ENCODE data around the gene ZNF280C. TPM values are rescaled to one million over a fixed set of nuclear protein-coding genes. Genes with fewer than 3 reads are reported as not detected.

The ZNF280C gene
- total and polyA plus RNA-seq, 8 donors: 3.9 to 10.2 (median 8.3) TPM

DNA sequence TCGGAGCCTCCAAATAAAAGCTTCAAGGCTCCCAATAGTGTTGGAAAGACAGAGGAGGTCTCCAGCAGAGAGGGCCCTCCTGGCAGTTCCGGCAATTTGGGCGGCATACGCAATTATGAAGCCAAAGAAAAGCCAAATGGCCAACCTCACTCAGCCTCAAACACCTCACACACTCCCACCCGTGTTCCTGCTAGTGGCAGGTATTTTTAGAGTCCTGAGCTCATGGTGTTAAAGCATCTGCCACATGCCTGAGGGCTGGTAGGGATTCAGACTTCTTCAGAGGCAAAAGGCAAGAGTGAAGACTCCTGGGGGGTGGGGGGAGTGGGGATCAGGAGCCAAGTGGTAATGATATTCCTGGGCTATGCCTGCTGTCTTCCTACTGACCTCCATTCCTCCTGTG lies 89.5 kb downstream of the ZNF280C start:
- intact Hi-C loops (cut with DNase I): loop anchor here in 1 of 2 donors (10.0 kb wide), 1 partner anchor 104 kb away; no protein-coding TSS in a partner anchor

DNA sequence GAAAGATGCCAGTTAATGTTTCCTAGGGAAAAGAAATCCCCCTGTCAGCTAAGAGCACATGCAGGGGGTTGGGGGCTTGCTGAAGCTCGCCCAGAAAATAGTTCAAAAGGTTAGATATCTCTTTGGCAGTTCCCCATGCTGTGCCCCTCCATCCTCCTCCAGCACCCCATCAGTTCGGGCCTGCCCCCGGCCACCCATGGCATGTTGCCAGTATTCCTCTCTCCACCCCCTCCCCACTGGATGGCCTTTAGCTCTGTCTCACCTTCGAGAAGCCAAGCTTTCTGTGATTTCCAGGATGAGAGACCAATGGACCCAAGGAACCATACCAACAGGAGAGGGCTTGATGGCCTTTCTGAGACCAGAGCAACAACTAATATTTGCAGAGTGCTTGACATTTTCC lies 91.8 kb downstream of the ZNF280C start:
- intact Hi-C loops (cut with DNase I): loop anchor here in 1 of 2 donors (10.0 kb wide), 1 partner anchor 102 kb away; no protein-coding TSS in a partner anchor
- Histone ChIP-seq H3K4me3 (no peak overlapping the region), H3K27me3 (peaks cover 0 to 5% of the 10 kb centered on the region in 2 donors), H3K9me3 (no peaks in the 10 kb centered on the region), H3K36me3 (no peaks in the 10 kb centered on the region), H3K4me1 (peaks cover 0 to 22% of the 10 kb centered on the region in 2 donors), H3K27ac (no peak overlapping the region)
- TF ChIP-seq, protein P1, sequence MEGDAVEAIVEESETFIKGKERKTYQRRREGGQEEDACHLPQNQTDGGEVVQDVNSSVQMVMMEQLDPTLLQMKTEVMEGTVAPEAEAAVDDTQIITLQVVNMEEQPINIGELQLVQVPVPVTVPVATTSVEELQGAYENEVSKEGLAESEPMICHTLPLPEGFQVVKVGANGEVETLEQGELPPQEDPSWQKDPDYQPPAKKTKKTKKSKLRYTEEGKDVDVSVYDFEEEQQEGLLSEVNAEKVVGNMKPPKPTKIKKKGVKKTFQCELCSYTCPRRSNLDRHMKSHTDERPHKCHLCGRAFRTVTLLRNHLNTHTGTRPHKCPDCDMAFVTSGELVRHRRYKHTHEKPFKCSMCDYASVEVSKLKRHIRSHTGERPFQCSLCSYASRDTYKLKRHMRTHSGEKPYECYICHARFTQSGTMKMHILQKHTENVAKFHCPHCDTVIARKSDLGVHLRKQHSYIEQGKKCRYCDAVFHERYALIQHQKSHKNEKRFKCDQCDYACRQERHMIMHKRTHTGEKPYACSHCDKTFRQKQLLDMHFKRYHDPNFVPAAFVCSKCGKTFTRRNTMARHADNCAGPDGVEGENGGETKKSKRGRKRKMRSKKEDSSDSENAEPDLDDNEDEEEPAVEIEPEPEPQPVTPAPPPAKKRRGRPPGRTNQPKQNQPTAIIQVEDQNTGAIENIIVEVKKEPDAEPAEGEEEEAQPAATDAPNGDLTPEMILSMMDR (IDR thresholded peaks at IDR 0.05): no peak
- no peak for ATAC-seq
- no peak for DNase-seq

More for the DNA sequence above, 89.5 kb downstream of the ZNF280C start:
- TF ChIP-seq, protein P1 (IDR thresholded peaks at IDR 0.05): no peak
- no peak for ATAC-seq
- DNase-seq: no peak
- Histone ChIP-seq H3K27ac (no peak overlapping the region), H3K4me3 (no peak overlapping the region), H3K27me3 (no peaks in the 10 kb centered on the region), H3K4me1 (peaks cover 0 to 4% of the 10 kb centered on the region in 2 donors), H3K36me3 (no peaks in the 10 kb centered on the region), H3K9me3 (no peaks in the 10 kb centered on the region)

DNA sequence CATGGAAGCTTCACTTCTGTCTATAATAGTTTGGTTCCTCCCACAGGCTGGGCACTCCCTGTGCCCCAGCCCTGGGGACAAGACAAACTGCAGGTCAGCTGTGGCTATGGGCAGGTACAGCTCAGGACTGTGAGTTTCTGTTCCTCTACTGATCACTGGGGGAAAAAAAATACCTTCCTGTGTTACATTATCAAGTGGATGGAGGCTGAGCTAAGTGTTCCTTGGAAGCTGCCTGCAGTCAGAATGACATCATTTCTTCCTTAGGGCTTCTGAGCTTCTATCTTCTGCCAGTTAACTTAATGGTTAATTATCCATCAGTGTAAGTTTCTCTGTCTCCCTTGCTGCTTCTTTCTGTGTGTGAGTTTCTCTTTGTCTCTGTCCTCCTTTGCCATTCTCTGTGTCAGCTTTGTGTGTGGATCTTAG lies 92.3 kb downstream of the ZNF280C start:
- no peak overlapping the region for H3K4me3 ChIP-seq
- intact Hi-C loops (cut with DNase I): loop anchor here in 1 of 2 donors (10.0 kb wide), 1 partner anchor 102 kb away; no protein-coding TSS in a partner anchor
- peaks cover 0 to 5% of the 10 kb centered on the region in 2 donors for H3K27me3 ChIP-seq
- TF ChIP-seq, protein P1 (IDR thresholded peaks at IDR 0.05): no peak
- DNase-seq (no peak), ATAC-seq (no peak)
- H3K27ac ChIP-seq: no peak overlapping the region
- no peaks in the 10 kb centered on the region for H3K36me3 ChIP-seq
- no peaks in the 10 kb centered on the region for H3K9me3 ChIP-seq
- peaks cover 0 to 23% of the 10 kb centered on the region in 2 donors for H3K4me1 ChIP-seq

DNA sequence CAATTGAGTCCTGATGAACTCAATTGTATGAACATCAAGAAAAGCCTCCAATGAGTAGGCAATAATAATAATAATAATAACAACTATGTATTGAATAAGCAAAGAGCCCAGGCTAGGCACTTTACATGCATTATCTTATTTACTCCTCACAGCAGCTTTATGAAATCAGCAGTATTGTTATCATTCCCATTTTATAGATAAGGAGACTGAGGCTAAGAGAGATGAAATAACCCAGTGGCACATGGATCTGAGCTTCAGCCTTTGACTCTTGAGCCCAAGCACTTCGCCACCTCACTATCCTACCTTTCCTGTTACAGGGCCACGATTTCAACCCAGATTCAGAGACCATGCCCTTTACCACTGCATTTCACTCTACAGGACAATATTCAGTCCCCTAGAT lies 93.8 kb downstream of the ZNF280C start:
- Histone ChIP-seq H3K27me3 (peaks cover 0 to 5% of the 10 kb centered on the region in 2 donors), H3K4me3 (no peak overlapping the region), H3K9me3 (no peaks in the 10 kb centered on the region), H3K27ac (no peak overlapping the region), H3K36me3 (no peaks in the 10 kb centered on the region), H3K4me1 (peaks cover 0 to 23% of the 10 kb centered on the region in 2 donors)
- TF ChIP-seq, protein P1 (IDR thresholded peaks at IDR 0.05): no peak
- intact Hi-C loops (cut with DNase I): loop anchor here in 1 of 2 donors (10.0 kb wide), 1 partner anchor 100 kb away; no protein-coding TSS in a partner anchor
- DNase-seq (no peak), ATAC-seq (no peak)

DNA sequence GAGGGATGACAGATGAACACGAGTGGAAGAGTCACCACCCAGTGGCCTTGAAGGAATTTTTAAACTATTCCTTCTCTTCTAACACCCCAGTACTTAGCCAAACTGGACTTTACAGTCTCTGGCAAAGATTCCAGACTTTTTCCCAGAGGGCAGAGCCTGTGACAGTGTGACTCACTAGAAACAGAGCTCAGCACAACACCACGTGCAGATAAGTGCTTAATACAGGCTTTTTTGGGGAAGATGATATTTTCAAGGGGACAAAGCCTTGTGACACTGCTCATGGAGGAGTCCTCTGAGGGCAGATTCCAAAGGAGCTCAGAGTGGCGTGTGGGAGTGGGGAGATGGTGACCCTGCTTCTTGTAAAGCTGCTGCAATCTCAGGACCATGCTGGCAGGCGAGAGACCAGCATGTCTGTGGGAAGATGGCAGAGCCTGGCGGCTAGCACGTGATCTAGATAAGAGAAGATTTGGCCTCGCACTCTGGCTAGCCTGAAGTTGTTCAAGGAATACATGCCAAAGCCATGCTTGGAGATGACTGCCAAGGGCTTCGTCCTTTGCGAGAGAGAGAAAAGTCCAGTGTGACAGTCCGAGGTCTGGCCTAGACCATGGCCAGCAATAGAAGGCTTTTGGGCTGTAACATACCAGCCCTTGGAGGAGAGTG lies 94.5 kb downstream of the ZNF280C start:
- Histone ChIP-seq H3K27ac (peak overlapping the region; percentile 70 to 78), H3K4me1 (peaks cover 0 to 23% of the 10 kb centered on the region in 2 donors), H3K4me3 (no peak overlapping the region), H3K27me3 (peaks cover 0 to 5% of the 10 kb centered on the region in 2 donors), H3K9me3 (no peaks in the 10 kb centered on the region), H3K36me3 (no peaks in the 10 kb centered on the region)
- intact Hi-C loops (cut with DNase I): loop anchor here in 1 of 2 donors (10.0 kb wide), 1 partner anchor 99 kb away; no protein-coding TSS in a partner anchor
- peak; percentile 56 for ATAC-seq
- DNase-seq: no peak
- TF ChIP-seq, protein P1 (IDR thresholded peaks at IDR 0.05): no peak
